ENCODE data around the gene SEZ6. TPM values are rescaled to one million over a fixed set of nuclear protein-coding genes. Genes with fewer than 3 reads are reported as not detected.

SEZ6 gene
- total and polyA plus RNA-seq, 2 donors from 2014 or later, result not detected

DNA sequence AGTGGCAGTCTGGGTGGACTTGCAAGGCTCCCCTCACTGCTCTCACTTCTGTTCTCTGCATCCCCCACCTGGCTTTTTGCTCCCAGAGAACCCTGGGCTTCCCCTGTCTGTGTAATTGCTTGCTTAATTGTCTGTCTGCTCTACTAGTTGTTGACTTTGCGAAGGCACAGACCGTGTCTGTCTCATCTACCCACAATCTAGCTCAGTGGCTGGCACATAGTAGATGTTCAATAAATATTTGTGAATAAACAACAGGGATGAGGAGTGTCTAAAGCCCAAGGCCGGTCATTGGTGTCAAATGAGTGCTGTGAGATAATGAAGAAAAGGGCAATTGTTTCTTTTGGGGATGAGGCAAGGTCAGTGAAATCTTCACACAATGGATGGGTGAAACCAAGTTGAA, 2.8 kb upstream of the SEZ6 start:
- no peaks in the 10 kb centered on the region for H3K9me3 ChIP-seq (ENCODE audit: control insufficient read depth in 2 of 3, insufficient read depth in 1 of 3, low read length in 3 of 3)
- DNase-seq, result no peak
- TF ChIP-seq, protein P1, sequence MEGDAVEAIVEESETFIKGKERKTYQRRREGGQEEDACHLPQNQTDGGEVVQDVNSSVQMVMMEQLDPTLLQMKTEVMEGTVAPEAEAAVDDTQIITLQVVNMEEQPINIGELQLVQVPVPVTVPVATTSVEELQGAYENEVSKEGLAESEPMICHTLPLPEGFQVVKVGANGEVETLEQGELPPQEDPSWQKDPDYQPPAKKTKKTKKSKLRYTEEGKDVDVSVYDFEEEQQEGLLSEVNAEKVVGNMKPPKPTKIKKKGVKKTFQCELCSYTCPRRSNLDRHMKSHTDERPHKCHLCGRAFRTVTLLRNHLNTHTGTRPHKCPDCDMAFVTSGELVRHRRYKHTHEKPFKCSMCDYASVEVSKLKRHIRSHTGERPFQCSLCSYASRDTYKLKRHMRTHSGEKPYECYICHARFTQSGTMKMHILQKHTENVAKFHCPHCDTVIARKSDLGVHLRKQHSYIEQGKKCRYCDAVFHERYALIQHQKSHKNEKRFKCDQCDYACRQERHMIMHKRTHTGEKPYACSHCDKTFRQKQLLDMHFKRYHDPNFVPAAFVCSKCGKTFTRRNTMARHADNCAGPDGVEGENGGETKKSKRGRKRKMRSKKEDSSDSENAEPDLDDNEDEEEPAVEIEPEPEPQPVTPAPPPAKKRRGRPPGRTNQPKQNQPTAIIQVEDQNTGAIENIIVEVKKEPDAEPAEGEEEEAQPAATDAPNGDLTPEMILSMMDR (IDR thresholded peaks at IDR 0.05; ENCODE audit: borderline replicate concordance, extremely low read depth, insufficient read depth), result no peak
- FAIRE-seq, result no peak
- no peak overlapping the region for H3K9ac ChIP-seq (ENCODE audit: low read length in 3 of 3)
- no peak overlapping the region for H3K27ac ChIP-seq (ENCODE audit: low read depth in 2 of 2, low read length in 2 of 2)
- intact Hi-C loops (cut with DNase I), result no loop called here
- peaks cover 9% of the 10 kb centered on the region for H3K27me3 ChIP-seq (ENCODE audit: control insufficient read depth, insufficient read depth, low read length)
- H3K4me1 ChIP-seq (ENCODE audit: control insufficient read depth in 2 of 3, insufficient read depth in 2 of 3, low read depth in 1 of 3, low read length in 3 of 3), result peaks cover 0 to 4% (median 0%) of the 10 kb centered on the region in 3 donors
- no peaks in the 10 kb centered on the region for H3K36me3 ChIP-seq (ENCODE audit: control insufficient read depth in 2 of 3, insufficient read depth in 3 of 3, low read length in 3 of 3)
- H3K4me3 ChIP-seq (ENCODE audit: low read length in 3 of 3), result no peak overlapping the region

DNA sequence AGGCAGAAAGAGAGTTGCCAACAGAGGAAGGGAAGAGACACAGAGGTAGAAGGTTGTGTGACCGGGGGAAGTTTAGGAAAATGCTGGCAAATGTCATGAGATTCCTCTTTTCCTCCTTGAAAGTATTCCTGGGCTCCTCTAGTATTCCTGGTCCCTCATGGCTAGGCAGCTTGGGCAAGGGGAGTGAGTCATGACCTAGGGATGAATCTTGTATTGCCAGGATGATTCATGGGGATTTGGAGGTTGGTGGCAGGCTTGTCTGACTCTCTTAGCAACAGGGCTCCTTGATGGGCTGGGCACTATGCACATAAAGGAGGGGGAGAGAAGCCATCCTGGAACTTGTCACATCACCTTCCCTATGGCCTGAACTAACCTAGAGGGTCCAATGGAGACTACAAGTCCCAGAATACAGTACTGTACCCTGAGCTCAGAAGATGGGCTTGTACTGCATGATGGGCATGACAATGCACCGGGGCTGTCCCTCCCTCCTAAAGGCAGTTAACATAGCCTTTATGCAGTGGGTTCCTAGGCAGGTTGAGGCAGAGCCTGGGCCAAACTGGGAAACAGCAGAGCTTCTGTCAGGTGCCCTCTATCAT, 2.1 kb upstream of the SEZ6 start:
- FAIRE-seq (no peak), DNase-seq (no peak)
- H3K36me3 ChIP-seq (ENCODE audit: control insufficient read depth in 2 of 3, insufficient read depth in 3 of 3, low read length in 3 of 3), result no peaks in the 10 kb centered on the region
- H3K4me1 ChIP-seq (ENCODE audit: control insufficient read depth in 2 of 3, insufficient read depth in 2 of 3, low read depth in 1 of 3, low read length in 3 of 3), result peaks cover 0 to 4% (median 0%) of the 10 kb centered on the region in 3 donors
- no peak overlapping the region for H3K9ac ChIP-seq (ENCODE audit: low read length in 3 of 3)
- peaks cover 10% of the 10 kb centered on the region for H3K27me3 ChIP-seq (ENCODE audit: control insufficient read depth, insufficient read depth, low read length)
- H3K27ac ChIP-seq (ENCODE audit: low read depth in 2 of 2, low read length in 2 of 2), result no peak overlapping the region
- intact Hi-C loops (cut with DNase I), result no loop called here
- H3K4me3 ChIP-seq (ENCODE audit: low read length in 3 of 3), result no peak overlapping the region
- TF ChIP-seq, protein P1 (IDR thresholded peaks at IDR 0.05; ENCODE audit: borderline replicate concordance, extremely low read depth, insufficient read depth), result no peak
- H3K9me3 ChIP-seq (ENCODE audit: control insufficient read depth in 2 of 3, insufficient read depth in 1 of 3, low read length in 3 of 3), result no peaks in the 10 kb centered on the region

DNA sequence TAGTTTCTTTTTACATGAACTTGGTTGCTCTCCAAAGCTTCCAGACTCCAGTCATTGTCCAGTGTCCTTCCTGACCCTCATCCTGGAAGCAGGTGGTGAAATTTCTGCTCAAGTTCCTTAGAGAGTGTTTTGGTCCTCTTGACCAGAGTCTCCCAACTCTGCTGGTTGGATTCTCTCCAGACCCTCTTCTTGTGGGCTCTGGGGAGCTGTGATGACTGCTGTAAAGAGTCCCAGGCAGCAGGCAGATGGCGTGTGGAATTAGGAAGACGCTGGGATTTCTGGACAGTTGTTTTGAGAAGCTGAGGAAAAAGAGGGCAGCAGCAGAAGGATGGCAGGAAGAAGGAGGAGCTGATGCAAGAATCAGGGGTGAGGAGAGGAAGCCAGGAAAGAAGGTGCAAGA, 1.6 kb upstream of the SEZ6 start:
- Histone ChIP-seq H3K9ac (ENCODE audit: low read length in 3 of 3) (no peak overlapping the region), H3K4me3 (ENCODE audit: low read length in 3 of 3) (no peak overlapping the region), H3K9me3 (ENCODE audit: control insufficient read depth in 2 of 3, insufficient read depth in 1 of 3, low read length in 3 of 3) (no peaks in the 10 kb centered on the region), H3K27ac (ENCODE audit: low read depth in 2 of 2, low read length in 2 of 2) (no peak overlapping the region), H3K4me1 (ENCODE audit: control insufficient read depth in 2 of 3, insufficient read depth in 2 of 3, low read depth in 1 of 3, low read length in 3 of 3) (peaks cover 0 to 4% (median 0%) of the 10 kb centered on the region in 3 donors), H3K36me3 (ENCODE audit: control insufficient read depth in 2 of 3, insufficient read depth in 3 of 3, low read length in 3 of 3) (no peaks in the 10 kb centered on the region), H3K27me3 (ENCODE audit: control insufficient read depth, insufficient read depth, low read length) (peaks cover 10% of the 10 kb centered on the region)
- TF ChIP-seq, protein P1 (IDR thresholded peaks at IDR 0.05; ENCODE audit: borderline replicate concordance, extremely low read depth, insufficient read depth), result no peak
- DNase-seq (no peak), FAIRE-seq (no peak)
- intact Hi-C loops (cut with DNase I), result no loop called here
